ENCODE data around the gene ELAVL4. TPM values are rescaled to one million over a fixed set of nuclear protein-coding genes. Genes with fewer than 3 reads are reported as not detected.

Gene ELAVL4
- total and polyA plus RNA-seq, 2 donors (not counting 1 experiment from before 2014, with no cell fraction given) = not detected

GRCh38 chr1:50228871-50229384, 120.2 kb downstream of the ELAVL4 start:
- no peak for DNase-seq (ENCODE audit: low read depth in 2 of 2)
- Histone ChIP-seq H3K27ac (ENCODE audit: insufficient read depth, low read length) (no peak overlapping the region), H3K36me3 (ENCODE audit: control insufficient read depth, insufficient read depth, low read length) (no peaks in the 10 kb centered on the region), H2AFZ (ENCODE audit: low read length) (no peak overlapping the region), H4K20me1 (ENCODE audit: control insufficient read depth, extremely low read depth, insufficient read depth, low read length) (no peaks in the 10 kb centered on the region), H3K4me3 (replicated peaks in 1 of 4; ENCODE audit: control extremely low read depth in 1 of 4, insufficient read depth in 1 of 4, low read depth in 3 of 4, low read length in 4 of 4) (no peak overlapping the region), H3K27me3 (ENCODE audit: control insufficient read depth, insufficient read depth, low read length) (no peaks in the 10 kb centered on the region), H3K79me2 (ENCODE audit: control insufficient read depth, insufficient read depth, low read length) (no peaks in the 10 kb centered on the region), H3K4me2 (ENCODE audit: extremely low read depth, insufficient read depth, low read length) (no peak overlapping the region), H3K4me1 (ENCODE audit: control insufficient read depth, extremely low read depth, insufficient read depth, low read length) (no peaks in the 10 kb centered on the region), H3K9me3 (ENCODE audit: control insufficient read depth, insufficient read depth, low read depth, low read length) (no peaks in the 10 kb centered on the region), H3K9ac (ENCODE audit: insufficient read depth, low read length) (no peak overlapping the region)
- TF ChIP-seq CTCF (conservative IDR thresholded peaks at IDR 0.05 in 1 of 2, IDR thresholded peaks at IDR 0.05 in 1 of 2; ENCODE audit: low read depth in 1 of 2, low read length in 2 of 2) = no peak
- no peak for TF ChIP-seq EZH2 (IDR thresholded peaks at IDR 0.05; ENCODE audit: low read length, missing control alignments)

- no peaks in the 10 kb centered on the region for H3K27me3 ChIP-seq (ENCODE audit: control insufficient read depth, insufficient read depth, low read length)
- H3K9ac ChIP-seq (ENCODE audit: insufficient read depth, low read length) = no peak overlapping the region
- H3K4me2 ChIP-seq (ENCODE audit: extremely low read depth, insufficient read depth, low read length) = no peak overlapping the region
- DNase-seq (ENCODE audit: low read depth in 2 of 2) = no peak
- H3K9me3 ChIP-seq (ENCODE audit: control insufficient read depth, insufficient read depth, low read depth, low read length) = no peaks in the 10 kb centered on the region
- TF ChIP-seq EZH2 (IDR thresholded peaks at IDR 0.05; ENCODE audit: low read length, missing control alignments) (no peak), CTCF (conservative IDR thresholded peaks at IDR 0.05 in 1 of 2, IDR thresholded peaks at IDR 0.05 in 1 of 2; ENCODE audit: low read depth in 1 of 2, low read length in 2 of 2) (no peak)
- no peaks in the 10 kb centered on the region for H3K79me2 ChIP-seq (ENCODE audit: control insufficient read depth, insufficient read depth, low read length)
- no peak overlapping the region for H2AFZ ChIP-seq (ENCODE audit: low read length)
- no peaks in the 10 kb centered on the region for H3K4me1 ChIP-seq (ENCODE audit: control insufficient read depth, extremely low read depth, insufficient read depth, low read length)
- H3K36me3 ChIP-seq (ENCODE audit: control insufficient read depth, insufficient read depth, low read length) = no peaks in the 10 kb centered on the region
- H3K27ac ChIP-seq (ENCODE audit: insufficient read depth, low read length) = no peak overlapping the region
- H4K20me1 ChIP-seq (ENCODE audit: control insufficient read depth, extremely low read depth, insufficient read depth, low read length) = no peaks in the 10 kb centered on the region
- H3K4me3 ChIP-seq (replicated peaks in 1 of 4; ENCODE audit: control extremely low read depth in 1 of 4, insufficient read depth in 1 of 4, low read depth in 3 of 4, low read length in 4 of 4) = no peak overlapping the region
Measured at GRCh38 chr1:50231209-50231608, 122.5 kb downstream of the ELAVL4 start.

GRCh38 chr1:50232336-50232735, 123.6 kb downstream of the ELAVL4 start:
- Histone ChIP-seq H3K4me3 (replicated peaks in 1 of 4; ENCODE audit: control extremely low read depth in 1 of 4, insufficient read depth in 1 of 4, low read depth in 3 of 4, low read length in 4 of 4) (no peak overlapping the region), H3K27ac (ENCODE audit: insufficient read depth, low read length) (no peak overlapping the region), H3K9ac (ENCODE audit: insufficient read depth, low read length) (no peak overlapping the region), H3K4me2 (ENCODE audit: extremely low read depth, insufficient read depth, low read length) (no peak overlapping the region), H4K20me1 (ENCODE audit: control insufficient read depth, extremely low read depth, insufficient read depth, low read length) (no peaks in the 10 kb centered on the region), H3K36me3 (ENCODE audit: control insufficient read depth, insufficient read depth, low read length) (no peaks in the 10 kb centered on the region), H3K9me3 (ENCODE audit: control insufficient read depth, insufficient read depth, low read depth, low read length) (no peaks in the 10 kb centered on the region), H2AFZ (ENCODE audit: low read length) (no peak overlapping the region), H3K4me1 (ENCODE audit: control insufficient read depth, extremely low read depth, insufficient read depth, low read length) (no peaks in the 10 kb centered on the region), H3K27me3 (ENCODE audit: control insufficient read depth, insufficient read depth, low read length) (no peaks in the 10 kb centered on the region), H3K79me2 (ENCODE audit: control insufficient read depth, insufficient read depth, low read length) (no peaks in the 10 kb centered on the region)
- no peak for DNase-seq (ENCODE audit: low read depth in 2 of 2)
- TF ChIP-seq CTCF (conservative IDR thresholded peaks at IDR 0.05 in 1 of 2, IDR thresholded peaks at IDR 0.05 in 1 of 2; ENCODE audit: low read depth in 1 of 2, low read length in 2 of 2) (no peak), EZH2 (IDR thresholded peaks at IDR 0.05; ENCODE audit: low read length, missing control alignments) (no peak)
